Stimulated activated CD8-positive, alpha-beta memory T cell treated with anti-CD3 and anti-CD28 coated beads, Interleukin-2, amount 100 ng/mL, for 48 hours (primary cell): ENCODE measurements around the gene CSTPP1.
A peak's percentile ranks its signal among the peaks of the same experiment; 100 is the strongest.
"Not testable (repeated sequence)": the region's sequence is repeated elsewhere in the genome, so short reads cannot be mapped to it uniquely, and the experiment has no call there.

Experiments used
- DNase-seq, 2 donors: peaks; one replicate each; pipeline ENCODE4 v3.0.0-alpha.2; 2020; ENCODE audit warnings: low read depth in 2 of 2

Gene CSTPP1

GRCh38 chr11:46912526-46913150, 23.9 kb upstream of the CSTPP1 start:
- no peak for DNase-seq

GRCh38 chr11:46913484-46913883, 23.1 kb upstream of the CSTPP1 start:
- DNase-seq, result no peak

- DNase-seq, result no peak
Measured at GRCh38 chr11:46914363-46914762, 22.2 kb upstream of the CSTPP1 start.

- DNase-seq, result no peak
Measured at GRCh38 chr11:46914910-46915309, 21.7 kb upstream of the CSTPP1 start.

- DNase-seq, result no peak
Measured at GRCh38 chr11:46916286-46917108, 20.1 kb upstream of the CSTPP1 start.

- no peak for DNase-seq
Measured at GRCh38 chr11:46917109-46917761, 19.3 kb upstream of the CSTPP1 start.

- no peak for DNase-seq
Measured at GRCh38 chr11:46917762-46918082, 18.8 kb upstream of the CSTPP1 start.

- peak in 1 of 2 donors; percentile 36 for DNase-seq
Measured at GRCh38 chr11:46918083-46918787, 18.3 kb upstream of the CSTPP1 start, which contains the start of gene LRP4. TSS of gene LRP4 (minus strand) at chr11:46918550. CDS start at chr11:46918379, 171 bp downstream.

GRCh38 chr11:46918788-46919513, 17.6 kb upstream of the CSTPP1 start:
- DNase-seq, result no peak

GRCh38 chr11:46920755-46921154, 15.8 kb upstream of the CSTPP1 start:
- DNase-seq, result no peak

- not testable (repeated sequence) for DNase-seq
Measured at GRCh38 chr11:46927928-46928327, 8.6 kb upstream of the CSTPP1 start.

- not testable (repeated sequence) for DNase-seq
Measured at GRCh38 chr11:46928701-46929100, 7.9 kb upstream of the CSTPP1 start.

- no peak for DNase-seq
Measured at GRCh38 chr11:46930089-46930488, 6.5 kb upstream of the CSTPP1 start.

GRCh38 chr11:46942172-46942571, 5.6 kb downstream of the CSTPP1 start:
- DNase-seq, result no peak

- DNase-seq, result no peak
Measured at GRCh38 chr11:46944356-46945075, 8.0 kb downstream of the CSTPP1 start.

- DNase-seq, result no peak
Measured at GRCh38 chr11:46947399-46948077, 11.0 kb downstream of the CSTPP1 start.

- DNase-seq, result no peak
Measured at GRCh38 chr11:46948378-46949131, 12.0 kb downstream of the CSTPP1 start.

- no peak for DNase-seq
Measured at GRCh38 chr11:46949297-46949696, 12.7 kb downstream of the CSTPP1 start.

- DNase-seq, result no peak
Measured at GRCh38 chr11:46951864-46952263, 15.3 kb downstream of the CSTPP1 start.
